Measurements from ENCODE around the gene VCL.
"Not testable (repeated sequence)": the region's sequence is repeated elsewhere in the genome, so short reads cannot be mapped to it uniquely, and the experiment has no call there.

Gene VCL

DNA sequence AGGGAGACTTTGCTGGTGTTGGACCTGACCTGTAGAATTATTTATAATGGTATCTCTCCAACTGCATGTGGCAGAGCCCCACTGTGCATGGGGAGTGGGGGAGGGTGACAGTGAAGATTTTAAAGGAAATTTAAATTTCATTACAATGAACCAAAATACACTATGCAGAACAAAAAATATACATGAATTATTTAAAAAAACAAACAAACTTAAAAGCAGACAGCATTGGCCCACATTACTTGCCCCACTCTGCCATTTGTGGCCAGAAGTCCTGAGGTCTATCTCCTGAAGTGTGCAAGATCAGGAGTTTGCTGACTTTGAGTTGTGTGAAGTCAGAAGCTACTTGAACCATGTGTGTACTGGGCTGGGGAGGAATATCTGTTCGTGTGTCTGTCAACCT is 112.2 kb downstream of the VCL start:
- no peak overlapping the region for H3K27ac Mint-ChIP-seq
- no peaks in the 10 kb centered on the region for H3K9me3 Mint-ChIP-seq
- no peaks in the 10 kb centered on the region for H3K27me3 Mint-ChIP-seq
- H3K4me1 Mint-ChIP-seq = no peaks in the 10 kb centered on the region
- peaks cover 86% of the 10 kb centered on the region for H3K36me3 Mint-ChIP-seq
- no peak for ATAC-seq
- no peak overlapping the region for H3K4me3 Mint-ChIP-seq

DNA sequence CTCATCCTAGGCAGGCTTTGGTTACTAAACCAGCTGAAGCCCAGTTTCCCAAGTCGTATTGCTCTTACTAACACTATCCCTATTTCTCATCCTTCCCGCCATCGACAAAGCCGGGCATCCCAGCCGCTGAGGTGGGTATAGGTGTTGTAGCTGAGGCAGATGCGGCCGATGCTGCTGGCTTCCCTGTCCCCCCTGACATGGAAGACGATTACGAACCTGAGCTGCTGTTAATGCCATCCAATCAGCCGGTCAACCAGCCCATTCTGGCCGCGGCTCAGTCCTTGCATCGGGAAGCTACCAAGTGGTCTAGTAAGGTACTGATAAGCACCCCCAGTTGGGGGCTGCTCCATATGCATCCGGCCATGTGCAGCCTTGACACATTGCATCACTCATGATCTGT is 113.9 kb downstream of the VCL start:
- no peak for ATAC-seq
- Mint-ChIP-seq H3K4me3 (no peak overlapping the region), H3K9me3 (no peaks in the 10 kb centered on the region), H3K27me3 (no peaks in the 10 kb centered on the region), H3K4me1 (no peaks in the 10 kb centered on the region), H3K36me3 (peaks cover 87% of the 10 kb centered on the region), H3K27ac (no peak overlapping the region)

DNA sequence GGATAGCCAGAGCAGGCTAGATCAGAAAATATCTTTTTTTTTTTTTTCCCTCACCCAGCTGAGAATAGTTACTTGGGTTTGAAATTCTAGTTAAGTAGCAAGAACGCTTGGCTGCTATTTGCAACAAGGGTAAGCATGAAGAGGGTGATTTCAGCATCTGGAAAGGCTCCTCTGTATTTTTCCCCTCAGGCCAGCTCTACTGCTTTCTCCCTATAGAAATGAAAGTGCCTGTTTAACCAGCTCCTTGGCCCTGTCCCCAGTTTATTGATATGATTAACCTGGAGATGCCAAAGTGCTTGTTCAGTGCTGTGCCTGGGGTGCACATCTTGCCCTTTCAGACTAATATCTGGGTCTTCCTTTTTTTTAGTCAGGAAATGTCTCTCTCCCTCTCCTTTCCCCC is 115.6 kb downstream of the VCL start:
- Mint-ChIP-seq H3K9me3 (no peaks in the 10 kb centered on the region), H3K27me3 (no peaks in the 10 kb centered on the region), H3K4me3 (no peak overlapping the region), H3K4me1 (peaks cover 8% of the 10 kb centered on the region), H3K36me3 (peaks cover 95% of the 10 kb centered on the region), H3K27ac (peak overlapping the region; percentile 19)
- no peak for ATAC-seq

DNA sequence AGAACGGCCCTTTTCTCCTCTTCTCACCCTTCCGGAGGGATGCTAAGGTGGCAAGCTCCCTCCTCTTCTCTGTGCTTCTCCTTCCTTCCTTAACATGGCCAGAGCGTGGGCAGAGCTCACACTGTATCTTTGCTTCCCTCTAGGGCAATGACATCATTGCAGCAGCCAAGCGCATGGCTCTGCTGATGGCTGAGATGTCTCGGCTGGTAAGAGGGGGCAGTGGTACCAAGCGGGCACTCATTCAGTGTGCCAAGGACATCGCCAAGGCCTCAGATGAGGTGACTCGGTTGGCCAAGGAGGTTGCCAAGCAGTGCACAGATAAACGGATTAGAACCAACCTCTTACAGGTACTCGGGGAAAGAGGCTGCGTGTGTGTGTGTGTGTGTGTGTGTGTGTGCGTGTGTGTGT is 116.1 kb downstream of the VCL start:
- no peaks in the 10 kb centered on the region for H3K9me3 Mint-ChIP-seq
- peaks cover 8% of the 10 kb centered on the region for H3K4me1 Mint-ChIP-seq
- H3K36me3 Mint-ChIP-seq = peaks cover 95% of the 10 kb centered on the region
- ATAC-seq = no peak
- no peaks in the 10 kb centered on the region for H3K27me3 Mint-ChIP-seq
- H3K4me3 Mint-ChIP-seq = no peak overlapping the region
- peak overlapping the region; percentile 19 for H3K27ac Mint-ChIP-seq

DNA sequence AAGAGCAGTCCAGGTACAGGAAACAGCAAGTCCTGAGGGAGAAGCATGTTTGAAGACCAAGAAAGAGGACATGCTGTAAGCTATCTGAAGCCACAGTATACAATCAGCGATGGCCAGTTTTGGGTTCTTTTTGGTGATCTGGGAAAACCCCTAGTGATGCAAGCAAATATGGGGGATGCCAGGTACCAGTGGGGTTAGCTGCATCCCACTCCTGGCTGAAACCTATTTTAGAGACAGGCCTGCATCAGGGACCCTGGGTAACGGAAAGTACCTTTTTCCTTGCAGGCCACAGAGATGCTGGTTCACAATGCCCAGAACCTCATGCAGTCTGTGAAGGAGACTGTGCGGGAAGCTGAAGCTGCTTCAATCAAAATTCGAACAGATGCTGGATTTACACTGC is 119.8 kb downstream of the VCL start:
- peak; percentile 56 for ATAC-seq
- peaks cover 88% of the 10 kb centered on the region for H3K36me3 Mint-ChIP-seq

DNA sequence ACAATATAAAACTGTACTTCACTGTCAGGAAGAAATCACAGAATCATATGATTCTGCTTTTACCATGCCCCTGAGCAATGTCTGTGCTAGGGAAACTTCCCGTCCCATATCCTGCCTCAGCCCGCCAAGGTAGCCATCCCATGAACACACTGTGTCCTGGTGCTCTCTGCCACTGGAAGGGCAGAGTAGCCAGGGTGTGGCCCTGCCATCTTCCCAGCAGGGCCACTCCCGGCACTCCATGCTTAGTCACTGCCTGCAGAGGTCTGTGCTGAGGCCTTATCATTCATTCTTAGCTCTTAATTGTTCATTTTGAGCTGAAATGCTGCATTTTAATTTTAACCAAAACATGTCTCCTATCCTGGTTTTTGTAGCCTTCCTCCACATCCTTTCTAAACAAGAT is 120.9 kb downstream of the VCL start:
- ATAC-seq = no peak
- H3K27me3 Mint-ChIP-seq = no peaks in the 10 kb centered on the region
- H3K4me3 Mint-ChIP-seq = no peak overlapping the region
- no peaks in the 10 kb centered on the region for H3K9me3 Mint-ChIP-seq
- peak overlapping the region; percentile 82 for H3K27ac Mint-ChIP-seq
- peaks cover 86% of the 10 kb centered on the region for H3K36me3 Mint-ChIP-seq
- peaks cover 8% of the 10 kb centered on the region for H3K4me1 Mint-ChIP-seq

More for the DNA sequence above, 119.8 kb downstream of the VCL start:
- Mint-ChIP-seq H3K4me3 (no peak overlapping the region), H3K27me3 (no peaks in the 10 kb centered on the region), H3K4me1 (peaks cover 8% of the 10 kb centered on the region), H3K9me3 (no peaks in the 10 kb centered on the region), H3K27ac (peak overlapping the region; percentile 82)

DNA sequence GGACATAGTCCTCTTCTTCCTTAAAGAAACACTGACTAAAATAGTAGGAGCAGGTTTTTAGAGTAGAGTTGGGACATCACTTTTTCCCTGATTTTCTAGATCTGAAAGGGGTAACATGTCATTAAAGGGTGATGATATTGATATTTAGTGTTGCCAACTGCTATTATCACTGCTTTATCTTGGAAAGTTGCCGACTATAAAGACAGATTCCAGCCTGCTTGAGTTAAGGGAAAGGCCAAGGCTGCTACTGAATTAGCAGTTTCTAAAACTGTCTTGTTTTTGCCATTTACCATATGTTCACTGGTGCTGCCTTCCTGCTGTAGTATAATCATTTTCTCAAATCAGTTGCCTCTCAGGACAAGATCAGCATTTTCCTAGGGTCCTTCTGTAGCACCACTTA is 123.0 kb downstream of the VCL start:
- no peaks in the 10 kb centered on the region for H3K27me3 Mint-ChIP-seq
- no peak overlapping the region for H3K4me3 Mint-ChIP-seq
- no peaks in the 10 kb centered on the region for H3K9me3 Mint-ChIP-seq
- peaks cover 8% of the 10 kb centered on the region for H3K4me1 Mint-ChIP-seq
- peaks cover 79% of the 10 kb centered on the region for H3K36me3 Mint-ChIP-seq
- no peak for ATAC-seq
- H3K27ac Mint-ChIP-seq = peak overlapping the region; percentile 8

DNA sequence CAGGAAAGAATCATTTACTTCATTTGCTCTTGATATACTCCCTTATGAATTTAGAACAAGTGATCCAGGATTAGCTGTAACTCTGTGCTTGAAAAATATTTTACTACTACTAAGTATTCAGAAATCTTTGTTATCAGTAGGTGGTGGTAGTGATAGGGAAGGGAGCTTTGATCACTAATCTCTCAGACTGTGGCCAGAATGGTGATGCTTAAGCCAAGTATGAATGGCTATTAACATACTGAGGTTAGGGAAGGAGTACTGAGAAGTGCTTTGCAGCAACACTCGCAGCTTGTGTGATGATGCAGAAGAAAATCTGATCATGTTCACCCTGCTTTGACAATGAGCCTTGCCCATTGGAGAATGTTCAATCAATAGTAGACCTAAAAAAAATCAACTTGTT is 123.5 kb downstream of the VCL start:
- Mint-ChIP-seq H3K36me3 (peaks cover 79% of the 10 kb centered on the region), H3K4me3 (no peak overlapping the region), H3K9me3 (no peaks in the 10 kb centered on the region), H3K27ac (peak overlapping the region; percentile 8), H3K27me3 (no peaks in the 10 kb centered on the region), H3K4me1 (peaks cover 8% of the 10 kb centered on the region)
- no peak for ATAC-seq

DNA sequence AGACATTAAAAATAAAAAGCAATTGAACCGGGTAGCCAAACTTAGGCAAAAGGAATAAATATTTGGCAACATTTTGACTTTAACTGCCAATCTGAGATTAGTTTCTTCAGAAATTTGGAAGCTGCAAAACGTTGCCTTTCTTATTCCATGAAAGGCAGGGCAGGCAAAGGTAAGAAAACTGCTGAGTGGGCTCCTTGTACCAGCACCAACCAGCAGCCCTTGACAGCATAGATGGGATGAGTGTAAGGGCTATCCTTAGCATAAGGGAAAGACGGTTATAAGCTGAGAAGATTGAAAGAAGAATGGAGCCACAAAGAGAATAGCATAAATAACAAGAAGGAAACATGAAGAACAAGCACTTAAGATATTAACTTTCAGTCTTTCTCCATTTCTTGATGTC is 124.1 kb downstream of the VCL start:
- Mint-ChIP-seq H3K36me3 (peaks cover 73% of the 10 kb centered on the region), H3K27me3 (no peaks in the 10 kb centered on the region), H3K4me3 (no peak overlapping the region), H3K9me3 (no peaks in the 10 kb centered on the region), H3K4me1 (peaks cover 8% of the 10 kb centered on the region), H3K27ac (peak overlapping the region; percentile 8)
- ATAC-seq = no peak

DNA sequence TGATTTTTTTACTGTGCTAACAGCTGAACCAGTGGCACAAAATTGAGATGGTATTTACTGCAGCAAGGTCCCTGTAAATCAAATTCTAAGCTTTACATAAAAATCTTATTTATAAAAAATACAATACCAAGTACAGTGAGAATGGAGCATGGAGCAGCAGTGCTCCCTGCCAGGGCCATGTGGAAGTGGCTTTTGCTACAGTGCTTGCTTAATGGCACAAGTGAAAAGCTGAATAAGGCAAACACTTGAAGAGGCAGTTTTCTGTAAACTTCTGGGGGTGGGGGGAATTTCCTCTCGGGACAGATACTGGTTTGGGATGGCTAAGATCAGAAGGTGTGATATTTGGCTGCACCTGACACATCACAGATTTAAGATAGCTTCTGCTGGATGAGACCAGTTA is 125.2 kb downstream of the VCL start:
- H3K27ac Mint-ChIP-seq = no peak overlapping the region
- H3K27me3 Mint-ChIP-seq = no peaks in the 10 kb centered on the region
- no peaks in the 10 kb centered on the region for H3K4me1 Mint-ChIP-seq
- H3K4me3 Mint-ChIP-seq = no peak overlapping the region
- peaks cover 66% of the 10 kb centered on the region for H3K36me3 Mint-ChIP-seq
- no peak for ATAC-seq
- H3K9me3 Mint-ChIP-seq = no peaks in the 10 kb centered on the region

DNA sequence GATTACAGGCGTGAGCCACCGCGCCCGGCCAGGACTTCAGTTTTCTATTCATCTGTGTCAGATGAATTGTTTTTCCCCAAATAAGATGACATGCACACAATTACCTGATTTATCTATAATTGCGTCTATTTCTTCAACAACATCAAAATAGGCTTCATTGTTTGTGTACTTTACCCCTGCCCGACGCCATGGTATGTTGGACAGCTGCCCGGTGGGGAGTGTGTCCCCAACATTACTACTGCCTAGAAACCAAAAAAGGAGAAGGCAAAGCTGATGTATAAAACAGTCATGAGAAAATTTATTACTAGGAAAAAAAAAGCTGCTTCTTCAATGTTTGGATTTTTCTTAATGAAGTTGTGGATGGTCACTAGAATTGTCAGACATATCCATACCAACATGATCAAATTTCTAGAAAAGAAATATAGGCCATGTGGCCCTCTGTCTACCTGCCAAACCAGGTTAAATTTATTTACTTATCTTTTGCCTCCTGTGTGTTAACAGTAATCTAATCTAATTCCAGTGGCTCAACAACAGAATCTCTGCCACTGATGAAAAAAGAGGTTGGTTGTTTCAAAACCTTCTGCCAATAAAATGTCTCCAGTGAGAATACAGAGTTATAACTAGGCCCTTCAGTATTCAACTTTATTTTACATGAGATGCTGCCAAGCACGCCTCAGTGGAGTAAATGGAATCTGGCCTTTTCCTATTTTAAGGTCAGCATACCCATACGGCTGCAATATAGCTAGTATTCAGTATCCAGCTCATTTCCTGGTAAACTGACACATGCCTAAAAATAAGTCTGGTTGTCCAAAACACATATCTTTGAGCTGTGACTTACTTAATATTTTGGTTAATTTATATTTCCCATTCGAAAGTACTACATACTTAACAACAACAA is 136.3 kb downstream of the VCL start:
- Mint-ChIP-seq H3K27ac (no peak overlapping the region), H3K36me3 (peaks cover 51% of the 10 kb centered on the region), H3K4me1 (no peaks in the 10 kb centered on the region), H3K27me3 (no peaks in the 10 kb centered on the region), H3K9me3 (no peaks in the 10 kb centered on the region), H3K4me3 (no peak overlapping the region)
- ATAC-seq = no peak

DNA sequence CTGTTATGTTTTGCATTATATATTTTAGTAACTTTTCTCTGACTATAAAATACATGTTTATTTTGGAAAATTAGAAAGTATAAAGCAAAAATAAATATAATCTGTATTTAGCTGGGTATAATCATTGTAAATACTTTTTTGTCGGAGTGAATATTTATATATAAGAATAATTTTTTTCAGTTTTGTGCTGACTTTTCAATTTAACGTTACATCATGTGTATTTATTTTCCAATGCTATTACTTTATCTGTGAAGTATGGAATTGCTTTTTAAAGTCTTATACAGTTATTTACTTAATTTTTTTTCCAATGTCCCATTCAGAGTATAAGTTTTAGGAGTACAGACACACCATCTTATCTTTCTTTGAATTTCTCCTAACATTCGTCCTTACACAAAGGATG is 137.5 kb downstream of the VCL start:
- Mint-ChIP-seq H3K36me3 (peaks cover 51% of the 10 kb centered on the region), H3K27ac (no peak overlapping the region), H3K9me3 (no peaks in the 10 kb centered on the region), H3K27me3 (no peaks in the 10 kb centered on the region), H3K4me3 (no peak overlapping the region), H3K4me1 (no peaks in the 10 kb centered on the region)
- ATAC-seq = no peak

DNA sequence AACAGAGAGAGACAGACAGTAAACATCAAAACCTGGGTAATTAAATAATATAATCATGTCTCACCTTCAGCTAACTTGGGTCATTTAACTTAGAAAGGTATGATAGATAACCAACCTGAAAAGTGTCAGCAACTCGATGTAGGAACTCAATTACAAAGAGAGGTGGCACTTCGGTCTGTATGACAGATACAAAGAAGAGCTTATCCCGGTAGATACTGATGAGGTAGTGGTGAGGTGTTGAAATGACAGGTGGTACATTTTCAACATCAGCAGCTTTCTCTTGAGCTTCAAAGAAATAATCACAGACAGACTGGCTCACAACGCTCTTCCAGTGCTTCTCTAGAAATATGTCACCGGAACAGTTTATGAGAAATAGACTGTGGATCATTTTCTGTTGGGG is 140.1 kb downstream of the VCL start:
- Mint-ChIP-seq H3K4me3 (no peak overlapping the region), H3K27ac (no peak overlapping the region), H3K36me3 (peaks cover 48% of the 10 kb centered on the region), H3K9me3 (no peaks in the 10 kb centered on the region), H3K27me3 (no peaks in the 10 kb centered on the region), H3K4me1 (peaks cover 5% of the 10 kb centered on the region)
- ATAC-seq = no peak

DNA sequence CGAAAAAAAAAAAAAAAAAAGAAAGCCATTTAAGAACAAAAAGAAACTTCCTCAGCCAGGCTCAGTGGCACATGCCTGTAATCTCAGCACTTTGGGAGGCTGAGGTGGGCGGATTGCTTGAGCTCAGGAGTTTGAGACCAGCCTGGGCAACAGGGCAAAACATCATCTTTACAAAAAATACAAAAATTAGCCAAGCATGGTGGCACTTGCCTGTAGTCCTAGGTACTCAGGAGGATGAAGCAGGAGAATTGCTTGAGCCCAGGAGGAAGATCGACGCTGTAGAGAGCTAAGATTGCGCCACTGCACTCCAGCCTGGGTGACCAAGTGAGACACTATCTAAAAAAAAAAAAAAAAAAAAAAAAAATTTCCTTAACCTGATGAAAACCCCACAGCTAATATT is 140.7 kb downstream of the VCL start:
- H3K36me3 Mint-ChIP-seq = peaks cover 46% of the 10 kb centered on the region
- H3K27me3 Mint-ChIP-seq = not testable (repeated sequence)

DNA sequence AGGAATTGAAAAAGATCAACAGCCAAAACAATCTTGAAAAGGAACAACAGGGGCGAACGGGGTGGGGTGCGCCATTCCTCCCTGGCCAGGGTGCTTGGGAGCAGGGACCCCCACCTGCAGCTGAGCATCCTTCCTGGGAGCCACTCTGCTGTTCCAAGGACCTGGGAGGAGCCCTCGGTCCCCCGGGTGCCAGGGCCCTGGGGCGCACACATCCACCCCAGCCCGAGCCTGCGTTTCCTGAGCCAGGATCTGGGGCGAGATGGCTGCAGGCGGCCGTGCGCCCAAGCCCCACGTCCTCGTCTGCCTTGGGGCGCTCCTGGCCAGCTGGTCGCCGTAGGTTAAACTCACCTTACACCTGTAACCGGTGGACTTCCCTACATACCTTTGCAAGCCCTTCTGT is 142.1 kb downstream of the VCL start:
- peaks cover 5% of the 10 kb centered on the region for H3K4me1 Mint-ChIP-seq
- H3K4me3 Mint-ChIP-seq = no peak overlapping the region
- ATAC-seq = no peak
- no peaks in the 10 kb centered on the region for H3K9me3 Mint-ChIP-seq
- H3K27ac Mint-ChIP-seq = no peak overlapping the region
- no peaks in the 10 kb centered on the region for H3K27me3 Mint-ChIP-seq
- peaks cover 36% of the 10 kb centered on the region for H3K36me3 Mint-ChIP-seq

More for the DNA sequence above, 140.7 kb downstream of the VCL start:
- not testable (repeated sequence) for ATAC-seq, H3K27ac Mint-ChIP-seq, H3K4me1 Mint-ChIP-seq, H3K4me3 Mint-ChIP-seq, H3K9me3 Mint-ChIP-seq

DNA sequence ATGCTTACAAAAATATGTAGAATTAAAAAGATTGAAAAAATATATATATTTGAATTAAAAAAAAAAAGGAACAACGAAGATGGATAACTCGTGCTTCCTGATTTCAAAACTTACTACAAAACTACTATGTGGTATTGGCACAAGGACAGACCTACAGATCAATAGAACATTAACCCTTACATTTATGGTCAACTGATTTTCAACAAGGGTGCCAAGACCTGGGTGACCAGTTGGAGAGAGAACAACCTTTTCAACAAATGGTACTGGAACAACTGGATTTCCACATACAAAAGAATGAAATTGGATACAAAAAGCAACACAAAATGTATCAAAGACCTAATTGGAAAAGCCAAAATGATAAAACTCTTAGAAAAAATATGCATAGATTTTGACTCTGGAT is 142.6 kb downstream of the VCL start:
- ATAC-seq = no peak
- Mint-ChIP-seq H3K4me3 (no peak overlapping the region), H3K4me1 (peaks cover 5% of the 10 kb centered on the region), H3K36me3 (peaks cover 30% of the 10 kb centered on the region), H3K27me3 (no peaks in the 10 kb centered on the region), H3K27ac (no peak overlapping the region), H3K9me3 (no peaks in the 10 kb centered on the region)
